Left ventricle myocardium inferior (tissue), 1 donor: ENCODE data around the gene HIVEP2. TPM values are rescaled to one million over a fixed set of nuclear protein-coding genes. Genes with fewer than 3 reads are reported as not detected.

ENCODE experiments used
- DNase-seq: peaks from one replicate; pipeline ENCODE4 v3.0.0-alpha.2; 2020
- H3K27ac ChIP-seq: fragments of 200-600 bp; replicated peaks from 2 replicates; pipeline ENCODE4 v1.8.0; 2021
- H3K27me3 ChIP-seq: fragments of 200-600 bp; 2 replicates; pipeline ENCODE4 v1.8.0; 2021; ENCODE audit warnings: low read depth
- H3K36me3 ChIP-seq: fragments of 200-600 bp; 2 replicates; pipeline ENCODE4 v1.8.0; 2021
- H3K4me1 ChIP-seq: fragments of 200-600 bp; 2 replicates; pipeline ENCODE4 v1.8.0; 2021
- H3K4me3 ChIP-seq: fragments of 200-600 bp; 2 replicates; pipeline ENCODE4 v1.8.0; 2021; ENCODE audit warnings: mild to moderate bottlenecking, moderate library complexity
- H3K9me3 ChIP-seq: fragments of 200-600 bp; replicated peaks from 2 replicates; pipeline ENCODE4 v1.8.0; 2021
- intact Hi-C: fragments of 100-400 bp; cut with micrococcal nuclease; formaldehyde crosslinking; loops from one replicate; pipeline ENCODE4 v1.11.0; 2022
- total RNA-seq: library from RNA; stranded (reverse); fragmentation: NEBNext Ultra II Directional; extraction: Animal tissue kit (Norgen Biotek cat#: 25700); gene quantifications from one replicate; pipeline ENCODE4 v1.2.1, GENCODE V29; 2021
- TF ChIP-seq, protein P1 (sequence below): fragments of 200-600 bp; IDR thresholded peaks from 2 replicates; pipeline ENCODE4 v1.8.0; 2021; ENCODE audit warnings: antibody characterized with exemption, mild to moderate bottlenecking, borderline replicate concordance
- donor health status: DM: no; HTN: yes; CAD: no; lungs with severe emphysema.

The HIVEP2 gene
- total RNA-seq, 1 donor from 2014 or later: 16.2 TPM

DNA sequence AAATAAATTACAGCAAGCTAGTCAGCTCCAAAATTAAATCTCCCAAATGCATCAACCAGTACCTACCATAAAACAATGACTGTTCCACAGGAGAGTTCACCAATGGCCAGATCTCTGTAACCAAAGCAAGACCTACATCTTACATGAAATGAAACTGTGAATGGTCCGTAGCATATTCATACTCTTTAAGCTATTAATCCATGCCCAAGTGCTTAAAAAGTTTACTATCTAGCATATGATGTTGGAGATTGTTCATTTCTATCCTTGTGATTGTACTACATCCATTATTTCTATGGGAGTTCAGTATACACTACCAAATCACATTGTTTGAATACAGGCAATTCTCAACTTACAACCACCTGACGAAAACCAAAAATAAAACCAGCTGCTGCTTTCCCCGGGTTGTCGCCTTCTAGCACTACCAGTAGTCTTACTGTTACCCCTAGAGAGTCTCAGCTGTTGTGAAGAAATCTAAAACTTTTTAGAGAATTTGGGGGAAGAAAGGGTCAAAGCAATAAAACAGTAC is 38.0 kb downstream of the HIVEP2 start:
- Histone ChIP-seq H3K9me3 (no peaks in the 10 kb centered on the region), H3K4me3 (no peak overlapping the region), H3K27ac (no peak overlapping the region)

DNA sequence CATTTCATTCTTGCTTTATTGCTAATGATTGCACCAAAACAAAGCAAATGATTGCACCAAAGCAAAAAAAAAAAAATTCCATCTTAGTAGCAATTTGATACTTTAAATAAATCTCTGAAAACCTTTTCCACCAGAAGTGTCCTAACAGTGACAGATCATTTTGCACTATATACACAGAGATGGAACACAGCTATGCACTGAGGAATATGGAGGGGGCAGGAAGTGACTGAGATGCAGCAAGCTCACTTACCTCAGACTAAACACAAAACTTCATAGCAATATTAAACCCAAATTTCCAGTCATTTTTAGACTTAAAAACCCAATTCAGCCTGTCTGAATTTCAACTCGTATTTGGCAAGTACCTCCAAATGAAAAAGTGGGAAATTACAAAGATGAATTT is 41.2 kb downstream of the HIVEP2 start:
- Histone ChIP-seq H3K4me3 (no peak overlapping the region), H3K36me3 (no peaks in the 10 kb centered on the region), H3K4me1 (peaks cover 46% of the 10 kb centered on the region), H3K9me3 (no peaks in the 10 kb centered on the region), H3K27ac (no peak overlapping the region), H3K27me3 (no peaks in the 10 kb centered on the region)
- TF ChIP-seq, protein P1, sequence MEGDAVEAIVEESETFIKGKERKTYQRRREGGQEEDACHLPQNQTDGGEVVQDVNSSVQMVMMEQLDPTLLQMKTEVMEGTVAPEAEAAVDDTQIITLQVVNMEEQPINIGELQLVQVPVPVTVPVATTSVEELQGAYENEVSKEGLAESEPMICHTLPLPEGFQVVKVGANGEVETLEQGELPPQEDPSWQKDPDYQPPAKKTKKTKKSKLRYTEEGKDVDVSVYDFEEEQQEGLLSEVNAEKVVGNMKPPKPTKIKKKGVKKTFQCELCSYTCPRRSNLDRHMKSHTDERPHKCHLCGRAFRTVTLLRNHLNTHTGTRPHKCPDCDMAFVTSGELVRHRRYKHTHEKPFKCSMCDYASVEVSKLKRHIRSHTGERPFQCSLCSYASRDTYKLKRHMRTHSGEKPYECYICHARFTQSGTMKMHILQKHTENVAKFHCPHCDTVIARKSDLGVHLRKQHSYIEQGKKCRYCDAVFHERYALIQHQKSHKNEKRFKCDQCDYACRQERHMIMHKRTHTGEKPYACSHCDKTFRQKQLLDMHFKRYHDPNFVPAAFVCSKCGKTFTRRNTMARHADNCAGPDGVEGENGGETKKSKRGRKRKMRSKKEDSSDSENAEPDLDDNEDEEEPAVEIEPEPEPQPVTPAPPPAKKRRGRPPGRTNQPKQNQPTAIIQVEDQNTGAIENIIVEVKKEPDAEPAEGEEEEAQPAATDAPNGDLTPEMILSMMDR: no peak
- DNase-seq: no peak
- intact Hi-C loops: no loop called here

More for the DNA sequence above, 38.0 kb downstream of the HIVEP2 start:
- TF ChIP-seq, protein P1: no peak
- Histone ChIP-seq H3K27me3 (no peaks in the 10 kb centered on the region), H3K36me3 (no peaks in the 10 kb centered on the region), H3K4me1 (peaks cover 18% of the 10 kb centered on the region)
- no peak for DNase-seq
- intact Hi-C loops: no loop called here

DNA sequence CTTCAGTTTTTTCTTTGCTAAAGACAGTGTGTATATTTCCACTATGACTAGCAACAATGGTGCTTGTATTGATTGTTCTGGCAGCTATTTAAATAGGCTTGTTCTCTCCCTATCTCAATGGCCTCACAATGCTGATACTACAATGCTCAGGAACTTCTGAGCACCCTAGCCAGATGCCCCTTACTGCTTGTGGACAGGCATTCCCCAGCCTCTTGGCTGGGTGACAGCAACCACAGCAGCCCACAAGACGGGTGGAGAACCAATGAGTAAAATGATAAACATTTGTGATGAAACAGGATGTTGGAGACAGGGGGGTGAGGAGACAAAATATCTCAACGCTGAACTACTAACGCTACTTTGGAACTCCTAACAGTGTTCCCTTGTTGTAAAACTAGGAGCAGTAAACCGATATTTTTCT is 42.3 kb downstream of the HIVEP2 start:
- Histone ChIP-seq H3K27ac (peak overlapping the region; percentile 33), H3K4me1 (peaks cover 48% of the 10 kb centered on the region), H3K4me3 (no peak overlapping the region), H3K27me3 (no peaks in the 10 kb centered on the region), H3K9me3 (no peaks in the 10 kb centered on the region), H3K36me3 (no peaks in the 10 kb centered on the region)
- DNase-seq: peak; percentile 46
- TF ChIP-seq, protein P1: no peak
- intact Hi-C loops: no loop called here

DNA sequence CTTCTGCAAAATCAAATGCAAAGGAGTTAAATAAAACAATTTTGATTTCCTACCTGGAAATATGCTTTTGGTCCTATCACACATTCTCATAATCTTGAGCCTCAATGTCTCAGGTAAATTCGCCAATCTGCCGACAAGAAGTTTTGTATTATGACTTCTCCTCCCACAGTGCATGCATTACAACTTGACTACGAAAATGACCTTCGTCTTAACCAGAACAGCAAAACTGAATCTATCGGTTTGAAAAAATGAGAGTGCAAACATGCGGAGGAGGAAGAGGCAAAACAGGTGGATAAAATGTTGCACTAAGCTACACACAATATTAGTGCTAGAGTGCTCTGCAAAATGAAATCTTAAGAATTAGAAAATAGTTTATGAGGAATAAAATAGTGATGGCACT is 43.4 kb downstream of the HIVEP2 start:
- Histone ChIP-seq H3K9me3 (no peaks in the 10 kb centered on the region), H3K36me3 (no peaks in the 10 kb centered on the region), H3K27ac (no peak overlapping the region), H3K27me3 (no peaks in the 10 kb centered on the region), H3K4me3 (no peak overlapping the region), H3K4me1 (peaks cover 48% of the 10 kb centered on the region)
- DNase-seq: no peak
- intact Hi-C loops: no loop called here
- TF ChIP-seq, protein P1: no peak

DNA sequence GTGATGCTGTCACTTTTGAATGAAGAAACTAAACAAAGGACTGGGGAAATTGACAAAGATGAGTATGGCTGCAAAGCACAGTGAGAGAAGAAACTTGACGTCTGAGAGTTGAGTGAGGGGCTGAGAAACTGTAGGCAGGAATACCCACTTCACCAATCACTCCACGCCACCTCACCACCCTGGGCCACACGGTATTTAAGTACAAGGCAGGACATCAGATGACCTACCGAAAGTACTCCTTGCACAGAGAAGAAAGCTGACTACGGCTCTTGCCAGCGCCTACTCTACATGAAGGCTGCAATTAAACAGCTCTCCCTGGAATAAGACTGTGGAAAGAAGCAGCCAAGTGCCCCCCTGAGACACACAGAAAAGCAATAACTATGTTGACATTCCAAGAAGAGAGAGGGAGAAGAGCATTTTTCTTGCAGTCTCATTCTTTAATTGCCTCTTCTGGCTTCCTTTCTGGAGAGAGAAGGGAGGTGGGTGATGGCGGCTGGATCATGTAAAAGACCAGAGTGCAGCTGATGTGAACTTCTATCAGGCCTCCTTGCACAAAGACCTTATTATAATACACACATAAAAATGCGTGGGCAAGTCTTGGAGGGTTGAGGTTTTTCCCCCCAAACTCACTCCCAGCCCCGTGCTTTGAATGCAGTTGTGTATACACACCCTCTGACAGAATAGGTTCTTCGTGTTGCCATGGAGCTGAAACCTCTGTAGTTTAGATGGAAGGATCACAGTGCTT is 44.6 kb downstream of the HIVEP2 start:
- H3K36me3 ChIP-seq: no peaks in the 10 kb centered on the region
- intact Hi-C loops: no loop called here
- TF ChIP-seq, protein P1: no peak
- H3K4me1 ChIP-seq: peaks cover 48% of the 10 kb centered on the region
- H3K9me3 ChIP-seq: no peaks in the 10 kb centered on the region
- no peak overlapping the region for H3K4me3 ChIP-seq
- no peak for DNase-seq
- peak overlapping the region; percentile 8 for H3K27ac ChIP-seq
- no peaks in the 10 kb centered on the region for H3K27me3 ChIP-seq
